NCI-H2227 treated with DMSO at 0.1 percent for 48 hours (cell line): ENCODE data around the gene KCNQ1.

ENCODE experiments used
- DNase-seq: peaks from one replicate; lab custom pipeline; 2025; lab: John Stamatoyannopoulos, UW

Gene KCNQ1

DNA sequence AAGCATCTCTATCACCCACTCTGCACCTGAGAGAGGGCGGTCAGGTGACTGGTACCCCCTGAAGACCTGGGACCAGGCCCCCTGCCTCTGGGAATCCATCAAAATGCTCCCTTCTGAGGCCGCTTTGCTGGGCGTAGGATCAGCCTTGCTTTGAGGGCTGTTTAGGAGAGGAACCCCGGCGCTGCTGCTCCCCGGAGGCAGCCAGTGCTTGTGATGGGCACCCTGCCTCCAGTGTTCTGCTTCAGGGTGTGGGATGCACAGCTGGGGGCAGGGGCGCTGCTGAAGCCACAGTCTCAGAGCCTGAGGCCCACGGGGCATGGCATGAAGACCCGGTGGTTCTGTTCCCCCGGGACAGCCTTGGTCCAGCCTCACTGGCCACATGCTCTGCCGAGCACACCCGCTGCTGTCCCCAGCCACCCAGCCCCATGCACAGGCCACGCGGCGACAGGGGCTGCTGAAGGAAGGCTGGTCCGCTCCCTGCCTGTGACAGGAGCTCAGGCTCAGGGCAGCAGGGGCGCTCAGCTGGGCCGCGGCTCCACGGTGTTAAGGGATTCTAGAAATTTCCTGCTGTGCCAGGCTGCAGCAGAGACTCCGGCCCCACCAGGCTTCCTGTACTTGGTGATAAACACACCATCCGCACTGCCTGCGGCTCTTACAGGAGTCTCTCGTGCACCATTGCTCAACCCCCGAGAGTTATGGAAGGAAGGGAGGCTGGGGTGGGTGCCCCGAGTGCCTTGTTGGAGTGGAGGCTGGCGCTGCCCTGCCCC lies 91.0 kb downstream of the KCNQ1 start:
- DNase-seq: no peak

DNA sequence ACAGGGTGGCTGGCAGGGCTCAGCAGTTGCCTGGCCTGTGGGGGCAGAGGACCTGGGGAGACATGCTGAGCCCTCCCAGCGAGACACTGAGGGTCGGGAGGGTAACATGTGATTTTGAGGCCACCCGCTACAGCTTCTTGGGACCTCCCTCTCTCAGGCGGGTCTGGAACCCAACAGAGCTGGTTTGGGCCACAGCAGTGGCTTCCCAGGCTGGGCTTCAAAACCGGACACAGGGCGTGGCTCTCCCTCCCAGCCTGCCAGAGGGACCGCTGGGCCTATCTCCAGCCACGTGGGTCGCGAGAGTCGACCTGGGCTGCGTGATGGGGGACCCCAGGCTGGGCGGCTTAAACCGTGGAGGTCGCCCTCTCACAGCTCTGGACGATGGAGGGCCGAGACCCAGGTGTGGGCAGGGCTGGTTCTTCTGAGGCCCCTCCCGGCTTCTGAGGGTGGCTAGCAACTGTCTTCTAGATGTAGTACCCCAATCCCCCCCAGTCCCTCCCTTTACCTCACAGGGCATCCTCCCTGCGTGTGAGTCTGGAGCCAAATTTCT lies 91.7 kb downstream of the KCNQ1 start:
- no peak for DNase-seq

DNA sequence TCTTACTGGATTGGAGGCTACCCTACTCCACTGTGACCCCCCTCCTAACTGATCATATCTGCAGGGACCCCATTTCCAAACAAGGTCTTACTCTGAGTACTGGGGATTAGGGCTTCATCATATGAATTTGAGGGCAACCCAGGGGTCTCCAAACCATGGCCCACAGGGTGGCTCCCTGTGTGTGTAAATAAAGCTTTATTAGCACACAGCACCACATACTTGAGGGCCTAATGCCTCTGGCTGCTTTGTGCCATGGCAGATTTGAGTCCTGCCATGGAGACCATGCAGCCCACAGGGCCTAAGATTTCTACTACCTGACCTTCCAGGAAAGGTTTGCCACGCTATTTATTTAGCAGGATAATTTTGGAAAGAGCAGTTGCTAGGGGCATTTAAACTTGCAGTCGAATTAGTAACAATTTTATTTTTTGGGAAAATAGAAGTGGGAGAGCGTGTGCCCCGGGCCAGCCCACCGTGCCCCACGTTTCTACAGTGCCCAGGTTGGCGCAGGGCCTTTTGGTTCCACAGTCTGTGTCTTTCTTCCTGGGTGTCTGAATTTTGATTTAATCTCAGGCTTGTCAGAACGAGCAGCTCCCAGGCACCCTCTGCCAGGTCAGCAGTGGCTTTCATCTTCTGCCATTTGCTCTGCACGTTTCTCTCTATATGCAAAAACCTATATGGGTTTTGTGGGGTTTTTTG lies 92.3 kb downstream of the KCNQ1 start:
- no peak for DNase-seq

DNA sequence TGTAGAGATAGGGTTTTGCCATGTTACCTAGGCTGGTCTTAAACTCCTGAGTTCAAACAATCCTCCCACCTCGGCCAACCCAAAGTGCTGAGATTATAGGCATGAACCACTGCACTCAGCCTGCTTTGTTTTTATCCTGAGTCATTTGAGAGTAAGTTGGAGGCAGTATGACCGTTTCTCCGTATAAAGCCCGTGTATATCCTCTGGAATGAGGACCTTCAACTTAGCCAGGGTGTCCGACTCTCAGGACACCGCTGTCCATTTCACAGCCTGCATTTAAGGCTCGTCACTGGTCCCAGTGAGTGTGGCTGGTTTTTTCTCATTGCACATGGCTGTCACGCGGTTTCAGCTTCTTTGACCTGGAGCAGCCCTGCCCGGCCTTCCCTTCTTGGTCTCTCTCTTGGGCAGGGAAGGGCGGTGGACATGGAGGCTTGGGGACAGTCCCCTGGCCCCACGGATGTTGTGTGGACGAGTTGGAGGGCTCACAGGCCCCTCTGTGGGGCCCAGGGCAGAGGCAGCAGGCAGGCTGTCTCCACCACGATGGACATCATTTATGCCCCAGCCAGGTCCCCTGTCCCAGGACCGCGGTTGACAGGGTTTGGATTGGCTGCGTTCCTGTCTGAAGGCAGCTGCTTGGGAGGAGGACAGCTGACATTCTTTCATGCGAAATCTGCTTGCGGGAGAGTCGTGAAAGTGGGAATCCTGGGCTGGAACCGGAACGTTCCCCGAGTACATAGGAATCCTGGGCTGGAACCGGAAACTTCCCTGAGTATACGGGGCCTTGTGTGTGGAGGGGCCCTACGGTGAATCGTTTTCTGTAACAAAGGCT lies 93.3 kb downstream of the KCNQ1 start:
- DNase-seq: no peak

- no peak for DNase-seq
Observed at GRCh38 chr11:2538951-2539350, 94.1 kb downstream of the KCNQ1 start.

GRCh38 chr11:2539371-2540222 lies 94.8 kb downstream of the KCNQ1 start:
- DNase-seq: no peak

DNA sequence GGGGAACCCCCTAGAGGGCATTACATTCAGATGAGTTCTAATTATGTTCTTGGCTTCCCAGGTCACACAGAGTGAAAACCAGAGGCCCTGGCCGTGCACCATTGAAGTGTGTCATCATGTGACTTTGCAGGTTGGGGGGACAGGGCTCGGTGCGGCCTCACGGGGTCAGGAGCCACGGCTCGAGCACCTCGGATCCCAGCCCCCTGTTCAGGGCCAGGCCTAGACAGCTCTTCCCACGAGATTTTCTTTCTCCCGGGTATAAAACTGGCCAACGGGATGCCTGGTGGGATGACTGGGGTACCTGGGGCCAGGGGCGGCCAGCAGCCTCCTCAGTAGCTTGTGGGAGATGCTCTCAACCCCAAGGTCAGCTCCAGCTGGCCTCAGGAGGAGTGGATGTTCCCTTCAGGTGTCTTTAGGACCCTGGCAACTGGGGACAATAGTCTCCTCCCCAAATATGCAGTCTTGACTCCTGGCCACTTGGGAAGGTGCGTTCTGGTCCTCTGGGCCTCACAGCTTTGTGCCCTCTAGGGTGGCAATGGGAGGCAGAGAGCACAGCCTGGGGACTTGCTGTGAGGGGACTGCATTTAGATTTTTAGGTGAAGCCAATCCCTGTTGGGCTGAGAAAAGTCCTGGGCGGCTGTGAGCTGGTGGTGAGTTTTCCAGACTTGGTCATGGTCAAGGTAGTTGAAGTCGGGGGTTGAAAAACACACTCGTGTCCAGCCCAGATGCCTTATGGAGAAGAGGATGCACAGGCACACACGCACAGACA lies 95.6 kb downstream of the KCNQ1 start:
- DNase-seq: no peak

- DNase-seq: no peak
Observed at GRCh38 chr11:2540992-2541680, 96.3 kb downstream of the KCNQ1 start.

- no peak for DNase-seq
Observed at GRCh38 chr11:2541881-2542361, 97.1 kb downstream of the KCNQ1 start.

DNA sequence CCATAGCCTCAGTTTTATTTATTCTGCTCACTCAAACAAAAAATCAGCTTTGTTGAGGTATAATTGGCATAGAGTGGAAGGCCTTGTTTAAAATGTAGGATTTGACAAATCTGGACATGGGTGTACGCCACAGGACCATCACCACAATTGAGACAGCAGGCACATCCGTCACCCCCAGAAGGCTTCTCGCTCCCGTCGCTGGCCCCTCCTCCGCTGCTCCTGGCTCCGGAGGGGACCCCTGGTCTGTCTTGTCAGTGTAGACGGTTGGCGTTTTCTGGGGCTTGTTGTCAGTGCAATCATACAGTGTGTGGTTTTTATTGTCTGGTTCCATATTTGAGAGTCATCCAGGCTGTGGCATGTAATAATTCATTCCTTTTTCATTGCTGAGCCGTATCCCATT lies 97.6 kb downstream of the KCNQ1 start:
- DNase-seq: no peak

- no peak for DNase-seq
Observed at GRCh38 chr11:2547806-2548205, 103.0 kb downstream of the KCNQ1 start.

DNA sequence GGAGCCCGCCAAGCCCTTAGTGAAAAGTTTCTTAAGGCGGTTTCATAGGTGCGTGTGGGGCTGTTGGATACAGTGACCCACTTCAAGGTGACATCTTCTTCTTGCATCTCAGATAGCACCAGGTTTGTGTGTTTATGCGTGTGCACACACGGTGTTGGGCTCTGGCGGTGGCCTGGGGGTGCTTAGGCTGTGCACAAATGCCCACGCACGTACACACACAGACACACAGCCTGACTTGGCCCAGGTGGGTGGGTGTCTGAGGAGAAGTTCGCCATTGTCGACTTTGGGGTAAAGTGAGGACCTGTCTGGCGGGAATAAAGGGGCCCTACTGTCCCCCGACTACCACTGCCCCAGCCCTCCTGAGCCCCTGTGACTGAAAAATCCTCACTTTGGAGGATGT lies 103.8 kb downstream of the KCNQ1 start:
- no peak for DNase-seq

DNA sequence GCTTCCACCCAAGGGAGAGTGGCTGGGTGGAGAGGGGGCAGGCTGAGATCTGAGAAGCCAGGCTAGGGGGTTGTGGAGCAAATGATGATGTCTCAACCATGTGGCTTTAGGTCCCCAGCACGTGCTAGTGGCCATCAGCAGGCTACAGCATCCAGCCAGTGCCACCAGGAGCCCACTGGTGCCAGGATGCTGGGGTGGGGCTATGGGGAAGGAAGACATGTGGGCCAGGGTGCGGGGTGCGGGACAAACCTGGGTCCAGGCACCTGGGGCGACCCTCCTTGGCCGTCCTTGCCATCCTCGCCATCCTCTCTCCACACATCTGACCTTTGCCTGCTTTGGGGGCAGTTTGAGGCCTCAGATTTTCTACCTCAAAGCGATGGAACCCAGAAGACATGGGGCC lies 104.3 kb downstream of the KCNQ1 start:
- DNase-seq: no peak

DNA sequence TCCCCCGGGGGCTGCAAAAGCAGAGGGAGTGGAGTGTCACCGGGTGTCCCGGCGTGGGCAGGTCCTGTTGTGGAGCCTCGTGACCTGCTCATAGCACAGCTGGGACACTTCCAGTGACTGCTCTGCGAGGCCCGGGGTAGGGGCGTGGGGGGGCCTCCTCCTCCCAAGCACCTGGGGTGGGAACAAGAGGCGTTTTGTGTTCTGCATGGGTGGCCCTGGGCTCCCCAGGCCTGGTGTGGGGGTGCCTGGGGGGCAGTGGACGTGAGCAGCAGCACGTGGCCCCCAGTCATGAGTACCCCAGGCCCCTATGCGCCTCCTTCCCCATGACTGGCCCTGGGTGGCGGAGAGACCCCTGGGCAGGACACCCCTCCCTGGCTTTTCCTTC lies 104.7 kb downstream of the KCNQ1 start:
- DNase-seq: no peak

DNA sequence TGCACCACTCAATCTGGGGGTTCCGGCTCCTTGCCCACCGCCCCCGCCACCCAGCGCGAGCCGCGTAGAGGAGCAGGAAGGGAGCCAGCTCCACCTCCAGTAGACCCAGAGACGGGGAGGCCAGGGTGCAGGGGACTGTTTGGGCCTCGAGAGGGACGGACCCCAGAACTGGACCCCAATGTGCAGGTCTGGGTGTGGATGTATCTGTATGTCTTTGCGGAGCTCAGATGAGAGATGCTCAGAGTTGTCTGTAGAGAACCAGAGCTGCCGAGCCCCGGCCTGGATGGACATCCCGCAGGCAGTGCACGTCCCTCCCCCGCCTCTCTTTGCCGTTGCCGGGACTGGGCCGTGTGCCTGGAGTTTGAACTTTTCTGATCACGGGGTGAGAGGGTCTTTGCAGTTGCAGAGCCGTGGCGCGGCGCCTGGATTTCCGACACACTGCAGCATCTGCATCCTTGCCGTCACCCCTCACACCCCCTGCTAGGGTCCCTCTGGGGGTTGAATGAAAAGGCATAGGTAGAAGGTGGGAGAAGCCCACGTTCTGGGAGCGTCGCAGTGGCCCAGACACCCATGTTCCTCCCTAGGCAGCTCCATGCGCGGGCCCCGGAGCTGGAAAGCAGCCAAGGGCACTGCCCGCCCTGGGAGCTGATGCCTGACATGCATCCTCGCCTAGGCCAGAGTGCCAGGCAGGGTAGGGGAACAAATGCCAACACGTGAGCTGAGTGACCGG lies 105.2 kb downstream of the KCNQ1 start:
- DNase-seq: no peak

- no peak for DNase-seq
Observed at GRCh38 chr11:2550606-2550970, 105.8 kb downstream of the KCNQ1 start.

- no peak for DNase-seq
Observed at GRCh38 chr11:2551131-2551530, 106.3 kb downstream of the KCNQ1 start.

GRCh38 chr11:2552210-2552609 lies 107.4 kb downstream of the KCNQ1 start:
- DNase-seq: no peak

- DNase-seq: no peak
Observed at GRCh38 chr11:2553198-2553597, 108.4 kb downstream of the KCNQ1 start.
